GM10248 (cell line): Measurements from ENCODE around the gene KIRREL3.

ENCODE experiments used
- CTCF ChIA-PET: fragments of 300-600 bp; sonication (Branson Sonifier 250); formaldehyde crosslinking; extraction: SDS; loops from one replicate; lab custom pipeline; 2021; ENCODE audit warnings: antibody characterized with exemption; lab: Yijun Ruan, JAX
- POLR2A ChIA-PET: fragments of 350-650 bp; sonication (Branson Sonifier 250); formaldehyde crosslinking; extraction: SDS; loops from one replicate; lab custom pipeline; 2020; ENCODE audit warnings: antibody characterized with exemption; lab: Yijun Ruan, JAX
- DNase-seq: peaks from one replicate; pipeline ENCODE4 v3.0.0; 2012; ENCODE audit errors: extremely low spot score
- CTCF ChIP-seq: IDR thresholded peaks from 2 replicates; pipeline ENCODE4 v1.5.1; 2012; ENCODE audit warnings: mild to moderate bottlenecking, low read depth; ENCODE audit errors: extremely low read depth, missing control alignments, control extremely low read depth

Gene KIRREL3

GRCh38 chr11:126450198-126450597 is 550.4 kb downstream of the KIRREL3 start:
- CTCF ChIA-PET, result no interaction called here
- no peak for TF ChIP-seq CTCF
- DNase-seq, result no peak
- POLR2A ChIA-PET, result no interaction called here

- no peak for DNase-seq
- POLR2A ChIA-PET, result no interaction called here
- CTCF ChIA-PET, result interaction anchor here (3.6 kb wide), 1 partner anchor 34 kb away, joined by 16 read pairs; no protein-coding TSS in a partner anchor
- TF ChIP-seq CTCF, result no peak
Measured at GRCh38 chr11:126446581-126446980, 554.0 kb downstream of the KIRREL3 start.

GRCh38 chr11:126444072-126444471 is 556.5 kb downstream of the KIRREL3 start:
- no peak for DNase-seq
- TF ChIP-seq CTCF, result no peak
- ChIA-PET CTCF (interaction anchor here (0.8 to 5.7 kb wide), 3 partner anchors 36 to 1050 kb away, joined by 3 to 69 read pairs (median 3); no protein-coding TSS in a partner anchor), POLR2A (no interaction called here)

DNA sequence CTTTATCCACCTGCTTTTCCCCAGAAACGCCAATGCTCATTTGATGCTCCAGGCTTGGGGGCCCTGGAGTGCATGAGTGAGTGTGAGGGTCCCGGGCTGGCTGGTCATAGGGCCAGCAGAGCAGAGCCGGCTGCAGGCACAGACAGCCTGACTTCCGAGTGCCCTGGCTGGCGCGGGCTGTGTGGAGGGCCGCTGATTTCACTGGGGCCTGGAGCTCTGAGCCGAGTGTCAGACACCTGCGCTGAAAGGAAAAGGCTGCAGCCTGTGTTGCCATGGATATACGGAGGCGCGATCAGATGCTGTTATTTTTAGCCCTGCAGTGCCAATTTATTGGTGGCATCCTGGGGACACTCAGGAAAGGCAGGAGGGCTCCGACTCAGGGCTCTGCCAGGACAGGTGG is 557.5 kb downstream of the KIRREL3 start:
- POLR2A ChIA-PET, result no interaction called here
- CTCF ChIA-PET, result interaction anchor here (1.6 to 5.7 kb wide), 3 partner anchors 12 to 1051 kb away, joined by 3 to 69 read pairs (median 33); no protein-coding TSS in a partner anchor
- no peak for TF ChIP-seq CTCF
- no peak for DNase-seq

DNA sequence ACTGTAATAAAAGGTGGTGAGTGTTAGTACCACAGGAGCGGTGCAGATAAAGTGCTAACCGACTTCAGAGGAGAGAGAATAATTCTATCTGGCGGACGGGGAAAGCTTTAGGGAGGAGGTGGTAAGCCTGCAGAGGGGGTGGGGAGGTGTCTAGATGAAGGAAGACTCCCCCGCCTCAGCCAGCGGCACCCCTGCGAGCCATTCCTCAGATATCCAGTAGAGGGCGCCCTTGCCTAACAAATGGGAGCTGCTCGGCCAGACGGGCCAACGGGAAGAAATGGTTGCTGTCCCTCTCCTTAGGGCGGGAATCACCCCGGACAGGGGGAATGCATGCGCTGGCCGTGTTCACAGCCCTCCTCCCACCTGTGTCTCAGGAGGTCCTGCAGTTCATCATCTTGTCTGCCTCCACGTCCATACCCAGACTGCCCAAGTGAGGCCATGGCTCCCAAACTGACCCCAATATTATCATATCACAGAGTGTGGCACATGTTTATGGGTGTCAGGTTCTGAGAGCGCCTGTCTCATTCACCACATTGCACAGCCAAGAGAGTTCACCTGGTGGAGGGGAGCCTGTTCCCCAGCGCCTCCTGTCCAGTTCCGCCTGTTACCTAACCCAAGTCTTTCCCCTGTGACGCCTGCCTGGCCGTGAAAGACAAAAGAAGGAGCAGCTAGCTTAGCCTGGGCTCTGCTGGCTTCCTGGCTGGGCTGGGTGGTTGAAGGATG is 559.6 kb downstream of the KIRREL3 start:
- peak; percentile 91 for TF ChIP-seq CTCF
- CTCF ChIA-PET, result interaction anchor here (0.7 to 5.7 kb wide), 19 partner anchors 10 to 1053 kb away, joined by 3 to 69 read pairs (median 4); no protein-coding TSS in a partner anchor
- POLR2A ChIA-PET, result interaction anchor here (0.5 kb wide), 1 partner anchor 860 kb away, joined by 4 read pairs; no protein-coding TSS in a partner anchor
- peak; percentile 91 for DNase-seq

DNA sequence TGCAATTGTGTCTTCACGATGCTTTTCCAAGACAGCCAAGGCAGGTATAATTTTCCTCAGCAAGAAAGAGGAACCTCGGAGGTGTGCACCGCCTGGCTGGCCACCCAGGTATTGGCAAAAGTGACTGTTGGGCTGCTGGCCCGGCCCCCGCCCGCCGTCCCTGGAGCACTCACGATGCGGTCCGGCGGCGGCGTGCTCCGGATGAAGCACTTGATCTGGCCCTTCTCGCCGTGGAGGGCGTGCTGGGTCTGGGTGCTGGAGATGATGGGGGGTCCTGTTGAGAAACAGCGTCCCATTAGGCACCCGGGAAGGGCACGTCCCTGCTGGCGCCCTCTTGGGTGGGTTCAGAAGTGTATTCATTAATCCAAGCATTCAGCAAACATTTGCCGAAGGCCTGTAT is 560.3 kb downstream of the KIRREL3 start:
- ChIA-PET CTCF (interaction anchor here (1.0 to 5.7 kb wide), 18 partner anchors 9 to 1054 kb away, joined by 3 to 69 read pairs (median 4); no protein-coding TSS in a partner anchor), POLR2A (interaction anchor here (0.5 kb wide), 1 partner anchor 861 kb away, joined by 4 read pairs; no protein-coding TSS in a partner anchor)
- no peak for TF ChIP-seq CTCF
- DNase-seq, result no peak
